ENCODE measurements around the gene DDX31. TPM values are rescaled to one million over a fixed set of nuclear protein-coding genes. Genes with fewer than 3 reads are reported as not detected.

Gene DDX31
- total RNA-seq, 1 experiment from 2014 or later: 21.8 TPM

DNA sequence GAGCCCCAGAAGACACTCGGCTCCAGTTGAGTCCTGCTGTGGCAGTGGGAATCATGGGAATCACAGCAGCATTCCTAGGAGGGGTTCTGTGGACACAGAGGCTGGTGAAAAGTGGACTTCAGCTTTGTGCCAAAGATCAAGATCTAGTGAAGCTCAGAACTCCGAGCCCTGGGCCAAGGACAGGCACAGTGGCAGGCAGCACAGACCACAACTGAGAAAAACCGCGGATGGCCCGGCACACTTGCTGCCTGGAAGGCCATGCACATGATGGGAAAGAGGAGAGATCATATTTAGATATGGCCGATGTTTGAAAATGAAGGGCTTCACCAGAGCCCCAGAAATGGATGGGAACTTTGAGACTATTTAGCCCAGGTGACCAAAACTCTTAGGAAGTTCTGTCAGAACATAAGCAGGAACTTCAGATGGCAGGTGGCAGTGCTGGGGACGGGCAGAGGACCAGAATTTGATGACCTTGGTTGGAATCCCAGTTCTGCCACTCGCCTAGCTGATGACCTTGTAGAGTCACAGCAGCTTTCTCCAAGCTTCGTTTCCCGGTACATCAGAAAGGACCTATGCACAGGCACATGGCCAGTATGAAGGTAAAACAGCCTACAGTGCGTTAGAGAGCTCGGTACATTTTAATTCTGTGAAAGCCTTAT, 69.3 kb downstream of the DDX31 start:
- Histone ChIP-seq H3K4me2 (ENCODE audit: low read depth, low read length, poor library complexity, severe bottlenecking) (no peak overlapping the region), H3K9me3 (ENCODE audit: low read length) (no peaks in the 10 kb centered on the region)

DNA sequence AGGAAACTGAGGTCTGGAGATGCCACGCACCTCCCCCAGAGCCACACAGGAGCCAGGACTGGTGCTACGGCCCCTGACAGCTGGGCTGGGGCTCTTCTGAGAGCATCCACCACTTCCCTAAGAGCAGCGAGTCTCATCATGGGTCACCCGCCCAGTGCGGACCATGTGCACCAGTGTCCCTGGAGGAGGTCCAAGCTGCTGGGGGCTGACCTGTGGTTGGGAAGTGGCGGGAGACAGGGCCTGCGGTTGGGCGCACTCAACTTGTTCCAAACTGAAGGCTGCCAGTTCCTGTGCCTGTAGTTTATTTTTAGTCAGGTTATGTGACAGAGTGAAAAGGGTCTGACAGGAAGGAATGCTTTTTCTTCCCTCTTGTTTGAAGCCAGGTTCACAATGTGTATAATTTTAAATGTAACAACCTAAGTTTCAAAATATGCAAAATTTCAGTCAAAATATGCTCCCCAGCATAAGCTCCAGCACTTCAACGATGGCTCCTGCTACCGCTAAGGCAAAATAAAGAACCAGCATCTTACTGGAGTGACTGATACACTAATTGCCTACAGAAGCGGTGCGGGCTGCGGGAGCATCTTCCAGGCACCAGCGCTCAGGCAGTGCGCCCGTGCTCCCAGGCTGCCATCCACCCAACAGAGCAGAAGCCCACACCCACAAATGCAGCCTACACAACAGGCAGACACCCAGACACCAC, 72.6 kb downstream of the DDX31 start:
- DNase-seq: no peak
- Histone ChIP-seq H2AFZ (ENCODE audit: low read length) (no peak overlapping the region), H3K4me2 (ENCODE audit: low read depth, low read length, poor library complexity, severe bottlenecking) (no peak overlapping the region), H3K27me3 (ENCODE audit: low read length) (no peaks in the 10 kb centered on the region), H3K27ac (ENCODE audit: low read length) (no peak overlapping the region), H3K9ac (ENCODE audit: low read length) (no peak overlapping the region), H3K4me1 (ENCODE audit: low read length) (no peaks in the 10 kb centered on the region), H3K9me2 (replicated peaks; ENCODE audit: insufficient read depth, low read length) (no peaks in the 10 kb centered on the region), H3K79me2 (ENCODE audit: low read length) (no peaks in the 10 kb centered on the region), H4K20me1 (ENCODE audit: insufficient read depth, low read depth, low read length) (peaks cover 8% of the 10 kb centered on the region; the same call in 1 of the 2 replicates), H3K36me3 (ENCODE audit: insufficient read depth, low read length) (peaks cover 7% of the 10 kb centered on the region; the same call in 1 of the 2 replicates), H3K9me3 (ENCODE audit: low read length) (no peaks in the 10 kb centered on the region), H3K4me3 (ENCODE audit: low read length) (no peak overlapping the region)

More for the DNA sequence above, 69.3 kb downstream of the DDX31 start:
- DNase-seq: no peak
- Histone ChIP-seq H2AFZ (ENCODE audit: low read length) (no peak overlapping the region), H4K20me1 (ENCODE audit: insufficient read depth, low read depth, low read length) (no peaks in the 10 kb centered on the region), H3K27ac (ENCODE audit: low read length) (no peak overlapping the region), H3K9ac (ENCODE audit: low read length) (no peak overlapping the region), H3K36me3 (ENCODE audit: insufficient read depth, low read length) (peaks cover 6% of the 10 kb centered on the region; the same call in 1 of the 2 replicates), H3K79me2 (ENCODE audit: low read length) (no peaks in the 10 kb centered on the region), H3K4me3 (ENCODE audit: low read length) (no peak overlapping the region), H3K27me3 (ENCODE audit: low read length) (no peaks in the 10 kb centered on the region), H3K9me2 (replicated peaks; ENCODE audit: insufficient read depth, low read length) (no peaks in the 10 kb centered on the region), H3K4me1 (ENCODE audit: low read length) (no peaks in the 10 kb centered on the region)

GRCh38 chr9:132596200-132596599, 73.6 kb downstream of the DDX31 start:
- H3K27me3 ChIP-seq (ENCODE audit: low read length): no peaks in the 10 kb centered on the region
- peaks cover 7% of the 10 kb centered on the region; the same call in 1 of the 2 replicates for H3K36me3 ChIP-seq (ENCODE audit: insufficient read depth, low read length)
- H3K4me2 ChIP-seq (ENCODE audit: low read depth, low read length, poor library complexity, severe bottlenecking): no peak overlapping the region

GRCh38 chr9:132595319-132595718, 74.5 kb downstream of the DDX31 start:
- Histone ChIP-seq H3K27me3 (ENCODE audit: low read length) (no peaks in the 10 kb centered on the region), H3K9ac (ENCODE audit: low read length) (no peak overlapping the region), H3K9me3 (ENCODE audit: low read length) (no peaks in the 10 kb centered on the region), H3K27ac (ENCODE audit: low read length) (no peak overlapping the region), H3K4me1 (ENCODE audit: low read length) (no peaks in the 10 kb centered on the region), H2AFZ (ENCODE audit: low read length) (no peak overlapping the region), H3K79me2 (ENCODE audit: low read length) (no peaks in the 10 kb centered on the region), H4K20me1 (ENCODE audit: insufficient read depth, low read depth, low read length) (peaks cover 8% of the 10 kb centered on the region; the same call in 1 of the 2 replicates), H3K4me2 (ENCODE audit: low read depth, low read length, poor library complexity, severe bottlenecking) (no peak overlapping the region), H3K4me3 (ENCODE audit: low read length) (no peak overlapping the region), H3K36me3 (ENCODE audit: insufficient read depth, low read length) (peaks cover 7% of the 10 kb centered on the region; the same call in 1 of the 2 replicates), H3K9me2 (replicated peaks; ENCODE audit: insufficient read depth, low read length) (no peaks in the 10 kb centered on the region)
- DNase-seq: no peak

More at GRCh38 chr9:132596200-132596599, 73.6 kb downstream of the DDX31 start:
- Histone ChIP-seq H2AFZ (ENCODE audit: low read length) (no peak overlapping the region), H3K9me2 (replicated peaks; ENCODE audit: insufficient read depth, low read length) (no peaks in the 10 kb centered on the region), H3K79me2 (ENCODE audit: low read length) (no peaks in the 10 kb centered on the region), H3K4me3 (ENCODE audit: low read length) (no peak overlapping the region), H4K20me1 (ENCODE audit: insufficient read depth, low read depth, low read length) (peaks cover 8% of the 10 kb centered on the region; the same call in 1 of the 2 replicates), H3K27ac (ENCODE audit: low read length) (no peak overlapping the region), H3K4me1 (ENCODE audit: low read length) (no peaks in the 10 kb centered on the region), H3K9ac (ENCODE audit: low read length) (no peak overlapping the region), H3K9me3 (ENCODE audit: low read length) (no peaks in the 10 kb centered on the region)
- no peak for DNase-seq

DNA sequence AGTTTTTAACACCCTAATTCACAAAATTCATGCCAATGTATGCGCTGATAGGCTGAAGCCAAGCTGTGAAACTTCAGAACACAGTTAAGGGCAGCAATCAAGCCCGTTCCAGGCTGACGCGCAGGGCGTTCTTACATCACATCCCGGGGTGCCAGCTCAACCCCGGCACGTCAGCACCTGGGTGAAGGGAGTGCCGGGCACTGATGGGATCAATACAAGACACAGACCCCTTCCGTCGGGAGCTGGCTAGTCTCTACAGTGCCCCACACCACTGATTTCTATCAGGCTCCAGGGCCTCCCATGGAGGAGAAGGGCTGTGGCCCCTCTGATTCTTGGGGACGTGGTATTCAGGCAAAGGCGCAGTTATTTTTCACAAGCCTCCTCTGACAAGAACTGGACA, 75.4 kb downstream of the DDX31 start:
- Histone ChIP-seq H3K4me3 (ENCODE audit: low read length) (no peak overlapping the region), H3K4me1 (ENCODE audit: low read length) (no peaks in the 10 kb centered on the region), H3K4me2 (ENCODE audit: low read depth, low read length, poor library complexity, severe bottlenecking) (no peak overlapping the region), H3K9me3 (ENCODE audit: low read length) (no peaks in the 10 kb centered on the region), H2AFZ (ENCODE audit: low read length) (no peak overlapping the region), H3K27ac (ENCODE audit: low read length) (no peak overlapping the region), H3K9me2 (replicated peaks; ENCODE audit: insufficient read depth, low read length) (no peaks in the 10 kb centered on the region), H4K20me1 (ENCODE audit: insufficient read depth, low read depth, low read length) (peaks cover 8% of the 10 kb centered on the region; the same call in 1 of the 2 replicates), H3K9ac (ENCODE audit: low read length) (no peak overlapping the region), H3K36me3 (ENCODE audit: insufficient read depth, low read length) (peaks cover 7% of the 10 kb centered on the region; the same call in 1 of the 2 replicates), H3K27me3 (ENCODE audit: low read length) (no peaks in the 10 kb centered on the region), H3K79me2 (ENCODE audit: low read length) (no peaks in the 10 kb centered on the region)
- no peak for DNase-seq

DNA sequence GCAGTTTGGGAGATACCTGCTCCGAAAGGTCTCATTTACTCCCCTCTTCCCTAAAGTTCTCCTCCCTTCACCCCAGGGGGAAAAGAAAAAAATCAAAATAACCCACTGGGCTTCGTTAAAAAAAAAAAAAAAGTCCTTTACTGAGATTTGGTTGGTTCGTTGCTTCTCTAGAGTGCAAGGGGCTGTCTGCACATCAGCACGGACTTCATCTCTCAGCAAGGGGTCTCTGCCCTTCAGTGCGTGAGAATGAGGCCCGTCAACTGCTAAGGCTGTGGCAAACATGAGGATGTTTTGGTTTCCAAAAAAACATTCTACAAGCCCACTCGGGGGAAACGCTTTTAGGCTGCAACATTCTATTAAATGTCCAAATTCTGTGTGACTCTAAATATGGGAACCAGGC, 77.3 kb downstream of the DDX31 start:
- no peak overlapping the region for H3K9ac ChIP-seq (ENCODE audit: low read length)
- no peak overlapping the region for H3K4me2 ChIP-seq (ENCODE audit: low read depth, low read length, poor library complexity, severe bottlenecking)
- H3K4me1 ChIP-seq (ENCODE audit: low read length): no peaks in the 10 kb centered on the region
- no peaks in the 10 kb centered on the region for H3K27me3 ChIP-seq (ENCODE audit: low read length)
- peaks cover 7% of the 10 kb centered on the region; the same call in 1 of the 2 replicates for H3K36me3 ChIP-seq (ENCODE audit: insufficient read depth, low read length)
- H4K20me1 ChIP-seq (ENCODE audit: insufficient read depth, low read depth, low read length): peaks cover 8% of the 10 kb centered on the region; the same call in 1 of the 2 replicates
- no peak overlapping the region for H2AFZ ChIP-seq (ENCODE audit: low read length)
- no peaks in the 10 kb centered on the region for H3K9me2 ChIP-seq (replicated peaks; ENCODE audit: insufficient read depth, low read length)
- no peaks in the 10 kb centered on the region for H3K79me2 ChIP-seq (ENCODE audit: low read length)
- no peak for DNase-seq
- no peaks in the 10 kb centered on the region for H3K9me3 ChIP-seq (ENCODE audit: low read length)
- no peak overlapping the region for H3K27ac ChIP-seq (ENCODE audit: low read length)
- H3K4me3 ChIP-seq (ENCODE audit: low read length): no peak overlapping the region

- Histone ChIP-seq H3K9me3 (ENCODE audit: low read length) (no peaks in the 10 kb centered on the region), H3K27ac (ENCODE audit: low read length) (no peak overlapping the region), H3K4me2 (ENCODE audit: low read depth, low read length, poor library complexity, severe bottlenecking) (no peak overlapping the region), H3K4me3 (ENCODE audit: low read length) (no peak overlapping the region), H3K27me3 (ENCODE audit: low read length) (no peaks in the 10 kb centered on the region), H3K36me3 (ENCODE audit: insufficient read depth, low read length) (peaks cover 7% of the 10 kb centered on the region; the same call in 1 of the 2 replicates), H3K9me2 (replicated peaks; ENCODE audit: insufficient read depth, low read length) (no peaks in the 10 kb centered on the region), H3K79me2 (ENCODE audit: low read length) (no peaks in the 10 kb centered on the region), H4K20me1 (ENCODE audit: insufficient read depth, low read depth, low read length) (peaks cover 8% of the 10 kb centered on the region; the same call in 1 of the 2 replicates), H3K4me1 (ENCODE audit: low read length) (no peaks in the 10 kb centered on the region), H2AFZ (ENCODE audit: low read length) (no peak overlapping the region), H3K9ac (ENCODE audit: low read length) (no peak overlapping the region)
- no peak for DNase-seq
Observed at GRCh38 chr9:132591751-132592314, 78.0 kb downstream of the DDX31 start.

- Histone ChIP-seq H3K27ac (ENCODE audit: low read length) (no peak overlapping the region), H3K9me3 (ENCODE audit: low read length) (no peaks in the 10 kb centered on the region), H3K27me3 (ENCODE audit: low read length) (no peaks in the 10 kb centered on the region), H3K4me3 (ENCODE audit: low read length) (no peak overlapping the region), H2AFZ (ENCODE audit: low read length) (no peak overlapping the region), H4K20me1 (ENCODE audit: insufficient read depth, low read depth, low read length) (peaks cover 8% of the 10 kb centered on the region; the same call in 1 of the 2 replicates), H3K36me3 (ENCODE audit: insufficient read depth, low read length) (peaks cover 7% of the 10 kb centered on the region; the same call in 1 of the 2 replicates), H3K9me2 (replicated peaks; ENCODE audit: insufficient read depth, low read length) (no peaks in the 10 kb centered on the region), H3K4me1 (ENCODE audit: low read length) (no peaks in the 10 kb centered on the region), H3K4me2 (ENCODE audit: low read depth, low read length, poor library complexity, severe bottlenecking) (no peak overlapping the region), H3K9ac (ENCODE audit: low read length) (no peak overlapping the region), H3K79me2 (ENCODE audit: low read length) (no peaks in the 10 kb centered on the region)
- no peak for DNase-seq
Observed at GRCh38 chr9:132591244-132591643, 78.5 kb downstream of the DDX31 start.

Data from Karpas-422 (cell line).